HEK293 (cell line): ENCODE data around the gene STK11.

Experiments used
- CTCF ChIA-PET: fragments of 350-600 bp; formaldehyde crosslinking; extraction: SDS; loops from one replicate; lab custom pipeline; 2021; ENCODE audit warnings: antibody characterized with exemption; lab: Yijun Ruan, JAX
- POLR2A ChIA-PET: fragments of 300-600 bp; formaldehyde crosslinking; extraction: SDS; loops from one replicate; lab custom pipeline; 2020; ENCODE audit warnings: antibody characterized with exemption, inconsistent platforms; lab: Yijun Ruan, JAX
- H3K27ac ChIP-seq: fragments of 200-500 bp; sonication (Bioruptor generic); 2 replicates; pipeline ENCODE4 v1.5.1; 2014; ENCODE audit warnings: low read depth, low read length, control low read depth, inconsistent platforms; ENCODE audit errors: extremely low read depth
- H3K36me3 ChIP-seq, 2 experiments: fragments of 200-500 bp in 1 of 2; sonication (Bioruptor generic) in 1 of 2; 1 replicate in 1 of 2; 2 replicates in 1 of 2; pipeline ENCODE4 v1.5.1; 2014 to 2017; ENCODE audit warnings: inconsistent platforms in 2 of 2, low read length in 2 of 2; ENCODE audit not compliant: control insufficient read depth in 2 of 2, insufficient read depth in 1 of 2
- H3K4me1 ChIP-seq: fragments of 200-500 bp; sonication (Bioruptor generic); 2 replicates; pipeline ENCODE4 v1.5.1; 2014; ENCODE audit warnings: mild to moderate bottlenecking, low read length, inconsistent platforms; ENCODE audit not compliant: control insufficient read depth, insufficient read depth
- H3K4me3 ChIP-seq: 2 replicates; pipeline ENCODE4 v1.5.1; 2011; ENCODE audit warnings: low read depth, mild to moderate bottlenecking, control low read depth, low read length, moderate library complexity
- H3K9me3 ChIP-seq: fragments of 200-500 bp; sonication (Bioruptor generic); 2 replicates; pipeline ENCODE4 v1.5.1; 2014; ENCODE audit warnings: low read depth, low read length, inconsistent platforms; ENCODE audit not compliant: control insufficient read depth, insufficient read depth
- BCL11A ChIP-seq: fragments of 450-650 bp; formaldehyde crosslinking; IDR thresholded peaks from 2 replicates; pipeline ENCODE4 v1.5.1; 2016; ENCODE audit warnings: low read depth, missing biosample characterization, missing genetic modification characterization
- BCL11B ChIP-seq: fragments of 450-650 bp; formaldehyde crosslinking; IDR thresholded peaks from 2 replicates; pipeline ENCODE4 v1.5.1; 2016; ENCODE audit warnings: low read depth, missing biosample characterization, missing genetic modification characterization
- EGR2 ChIP-seq: fragments of 450-650 bp; formaldehyde crosslinking; IDR thresholded peaks from 2 replicates; pipeline ENCODE4 v1.5.1; 2016; ENCODE audit warnings: low read depth, missing biosample characterization, missing genetic modification characterization
- GLIS1 ChIP-seq: fragments of 450-650 bp; formaldehyde crosslinking; IDR thresholded peaks from 2 replicates; pipeline ENCODE4 v1.5.1; 2016; ENCODE audit warnings: missing biosample characterization, missing genetic modification characterization
- IKZF3 ChIP-seq: fragments of 450-650 bp; IDR thresholded peaks from 2 replicates; pipeline ENCODE4 v1.5.0; 2018; ENCODE audit warnings: missing biosample characterization, mild to moderate bottlenecking, missing genetic modification characterization, moderate library complexity
- KLF16 ChIP-seq: fragments of 450-650 bp; formaldehyde crosslinking; IDR thresholded peaks from 2 replicates; pipeline ENCODE4 v1.5.1; 2017; ENCODE audit warnings: missing biosample characterization, missing genetic modification characterization
- KLF7 ChIP-seq: fragments of 450-650 bp; formaldehyde crosslinking; IDR thresholded peaks from 2 replicates; pipeline ENCODE4 v1.5.1; 2016; ENCODE audit warnings: missing biosample characterization, missing genetic modification characterization, borderline replicate concordance
- KLF9 ChIP-seq: fragments of 450-650 bp; formaldehyde crosslinking; IDR thresholded peaks from 2 replicates; pipeline ENCODE4 v1.5.1; 2016; ENCODE audit warnings: missing biosample characterization, missing genetic modification characterization, low read depth
- OVOL3 ChIP-seq: fragments of 450-650 bp; formaldehyde crosslinking; IDR thresholded peaks from 2 replicates; pipeline ENCODE4 v1.5.1; 2016; ENCODE audit warnings: missing biosample characterization, missing genetic modification characterization
- PRDM10 ChIP-seq: fragments of 450-650 bp; formaldehyde crosslinking; IDR thresholded peaks from 2 replicates; pipeline ENCODE4 v1.5.1; 2016; ENCODE audit warnings: missing biosample characterization, missing genetic modification characterization
- REPIN1 ChIP-seq: fragments of 450-650 bp; formaldehyde crosslinking; IDR thresholded peaks from 2 replicates; pipeline ENCODE4 v1.5.1; 2017; ENCODE audit warnings: missing biosample characterization, missing genetic modification characterization, low read depth
- SP3 ChIP-seq: fragments of 450-650 bp; formaldehyde crosslinking; IDR thresholded peaks from 2 replicates; pipeline ENCODE4 v1.5.1; 2016; ENCODE audit warnings: missing biosample characterization, missing genetic modification characterization
- ZBTB20 ChIP-seq: fragments of 450-650 bp; formaldehyde crosslinking; IDR thresholded peaks from 2 replicates; pipeline ENCODE4 v1.5.1; 2016; ENCODE audit warnings: missing biosample characterization, missing genetic modification characterization
- ZEB2 ChIP-seq: fragments of 450-650 bp; formaldehyde crosslinking; IDR thresholded peaks from 2 replicates; pipeline ENCODE4 v1.5.1; 2016; ENCODE audit warnings: missing biosample characterization, missing genetic modification characterization
- ZFHX2 ChIP-seq: fragments of 450-650 bp; formaldehyde crosslinking; conservative IDR thresholded peaks from 2 replicates; pipeline ENCODE4 v1.5.1; 2016; ENCODE audit warnings: missing biosample characterization, missing genetic modification characterization
- ZNF248 ChIP-seq: fragments of 450-650 bp; formaldehyde crosslinking; IDR thresholded peaks from 2 replicates; pipeline ENCODE4 v1.5.1; 2017; ENCODE audit warnings: missing biosample characterization, missing genetic modification characterization
- ZNF394 ChIP-seq: fragments of 450-650 bp; formaldehyde crosslinking; IDR thresholded peaks from 2 replicates; pipeline ENCODE4 v1.5.1; 2016; ENCODE audit warnings: missing biosample characterization, missing genetic modification characterization, mild to moderate bottlenecking, moderate library complexity, borderline replicate concordance
- ZNF433 ChIP-seq: fragments of 450-650 bp; formaldehyde crosslinking; IDR thresholded peaks from 2 replicates; pipeline ENCODE4 v1.5.1; 2016; ENCODE audit warnings: missing biosample characterization, missing genetic modification characterization, low read depth
- ZNF555 ChIP-seq: fragments of 450-650 bp; formaldehyde crosslinking; conservative IDR thresholded peaks from 2 replicates; pipeline ENCODE4 v1.5.1; 2017; ENCODE audit warnings: missing biosample characterization, mild to moderate bottlenecking, missing genetic modification characterization, inconsistent platforms
- ZNF624 ChIP-seq: fragments of 450-650 bp; formaldehyde crosslinking; IDR thresholded peaks from 2 replicates; pipeline ENCODE4 v1.5.1; 2017; ENCODE audit warnings: missing biosample characterization, missing genetic modification characterization
- ZNF654 ChIP-seq: fragments of 450-650 bp; formaldehyde crosslinking; IDR thresholded peaks from 2 replicates; pipeline ENCODE4 v1.5.1; 2016; ENCODE audit warnings: low read depth, missing biosample characterization, missing genetic modification characterization
- ZNF677 ChIP-seq: fragments of 450-650 bp; IDR thresholded peaks from 2 replicates; pipeline ENCODE4 v1.5.0; 2018; ENCODE audit warnings: missing biosample characterization, mild to moderate bottlenecking, missing genetic modification characterization, moderate library complexity
- ZNF692 ChIP-seq: fragments of 450-650 bp; formaldehyde crosslinking; IDR thresholded peaks from 2 replicates; pipeline ENCODE4 v1.5.1; 2016; ENCODE audit warnings: missing biosample characterization, missing genetic modification characterization
- ZNF701 ChIP-seq: fragments of 450-650 bp; formaldehyde crosslinking; IDR thresholded peaks from 2 replicates; pipeline ENCODE4 v1.5.1; 2016; ENCODE audit warnings: missing biosample characterization, missing genetic modification characterization
- ZNF785 ChIP-seq: fragments of 450-650 bp; formaldehyde crosslinking; IDR thresholded peaks from 2 replicates; pipeline ENCODE4 v1.5.1; 2016; ENCODE audit warnings: missing biosample characterization, missing genetic modification characterization
- ZNF791 ChIP-seq: fragments of 450-650 bp; formaldehyde crosslinking; IDR thresholded peaks from 2 replicates; pipeline ENCODE4 v1.5.1; 2016; ENCODE audit warnings: missing biosample characterization, missing genetic modification characterization
- ZNF843 ChIP-seq: fragments of 450-650 bp; formaldehyde crosslinking; IDR thresholded peaks from 2 replicates; pipeline ENCODE4 v1.5.1; 2016; ENCODE audit warnings: missing biosample characterization, missing genetic modification characterization
- TF ChIP-seq, protein P1 (sequence below): fragments of 450-650 bp; formaldehyde crosslinking; IDR thresholded peaks from 2 replicates; pipeline ENCODE4 v1.5.1; 2016; ENCODE audit warnings: missing biosample characterization, missing genetic modification characterization

Gene STK11

GRCh38 chr19:1259206-1259875 lies 53.8 kb downstream of the STK11 start (continued):
- TF ChIP-seq, protein P1, sequence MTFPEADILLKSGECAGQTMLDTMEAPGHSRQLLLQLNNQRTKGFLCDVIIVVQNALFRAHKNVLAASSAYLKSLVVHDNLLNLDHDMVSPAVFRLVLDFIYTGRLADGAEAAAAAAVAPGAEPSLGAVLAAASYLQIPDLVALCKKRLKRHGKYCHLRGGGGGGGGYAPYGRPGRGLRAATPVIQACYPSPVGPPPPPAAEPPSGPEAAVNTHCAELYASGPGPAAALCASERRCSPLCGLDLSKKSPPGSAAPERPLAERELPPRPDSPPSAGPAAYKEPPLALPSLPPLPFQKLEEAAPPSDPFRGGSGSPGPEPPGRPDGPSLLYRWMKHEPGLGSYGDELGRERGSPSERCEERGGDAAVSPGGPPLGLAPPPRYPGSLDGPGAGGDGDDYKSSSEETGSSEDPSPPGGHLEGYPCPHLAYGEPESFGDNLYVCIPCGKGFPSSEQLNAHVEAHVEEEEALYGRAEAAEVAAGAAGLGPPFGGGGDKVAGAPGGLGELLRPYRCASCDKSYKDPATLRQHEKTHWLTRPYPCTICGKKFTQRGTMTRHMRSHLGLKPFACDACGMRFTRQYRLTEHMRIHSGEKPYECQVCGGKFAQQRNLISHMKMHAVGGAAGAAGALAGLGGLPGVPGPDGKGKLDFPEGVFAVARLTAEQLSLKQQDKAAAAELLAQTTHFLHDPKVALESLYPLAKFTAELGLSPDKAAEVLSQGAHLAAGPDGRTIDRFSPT = peak; percentile 90
- TF ChIP-seq SP3 (tag by site-specific recombination) (peak; percentile 75), KLF7 (peak; percentile 46; the same call in 1 of the 2 replicates), ZNF843 (tag by site-specific recombination) (peak; percentile 51), IKZF3 (tag by site-specific recombination) (peak; percentile 10; the same call in 1 of the 2 replicates), ZEB2 (tag by site-specific recombination) (0 out of 2 replicates have a peak, but pooled peaks have one; percentile 67), ZFHX2 (peak; percentile 82), ZNF555 (tag by site-specific recombination) (no peak), ZBTB20 (tag by site-specific recombination) (peak; percentile 49; the same call in 1 of the 2 replicates), ZNF394 (tag by site-specific recombination) (peak; percentile 73; the same call in 1 of the 2 replicates), ZNF248 (tag by site-specific recombination) (no peak), REPIN1 (tag by site-specific recombination) (0 out of 2 replicates have a peak, but pooled peaks have one; percentile 40), KLF9 (peak; percentile 95), ZNF791 (tag by site-specific recombination) (no peak), EGR2 (peak; percentile 79), BCL11B (peak; percentile 19; the same call in 1 of the 2 replicates), ZNF785 (tag by site-specific recombination) (no peak), ZNF701 (tag by site-specific recombination) (no peak), GLIS1 (tag by site-specific recombination) (peak; percentile 94)

DNA sequence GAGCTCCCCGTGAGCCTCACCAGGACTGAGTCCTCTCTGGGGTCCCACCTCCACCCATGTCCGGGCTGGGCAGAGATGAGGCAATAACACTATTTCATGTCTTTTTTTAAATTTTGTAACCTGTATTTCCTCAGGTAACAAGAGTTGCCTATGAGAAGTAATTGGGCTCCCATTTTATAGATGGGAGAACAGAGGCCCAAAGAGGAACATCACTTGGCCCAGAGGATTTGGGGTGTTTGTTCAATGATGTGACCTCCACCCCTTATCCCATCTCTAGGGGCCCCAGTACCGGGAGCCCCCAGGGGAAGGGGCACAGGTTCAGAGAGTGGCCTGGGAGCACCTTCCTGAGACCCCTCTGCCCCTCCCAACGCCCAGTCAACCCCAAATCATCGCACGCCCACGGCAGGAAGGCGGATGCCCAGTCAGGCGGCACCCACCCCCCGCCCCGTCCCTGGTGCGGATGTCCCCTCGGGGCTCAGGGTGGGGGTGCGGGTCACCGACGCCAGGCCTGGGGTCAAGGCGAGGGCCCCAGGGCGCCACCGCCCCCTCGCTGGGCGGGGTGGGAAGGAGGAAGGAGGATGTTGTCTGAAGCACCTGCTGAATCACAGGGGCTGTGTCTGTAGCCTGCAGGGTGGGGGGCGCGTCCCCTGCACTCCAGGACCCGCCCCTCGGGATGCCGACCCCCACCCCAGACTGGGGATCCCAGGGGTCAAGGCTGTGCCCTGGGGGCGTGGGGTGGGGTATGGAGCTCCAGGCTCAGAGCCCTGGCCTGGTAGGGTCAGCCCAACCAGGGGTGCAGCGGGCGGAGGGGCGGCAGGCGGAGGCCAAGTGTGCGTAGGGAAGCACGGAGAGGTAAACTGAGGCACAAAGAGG lies 54.5 kb downstream of the STK11 start:
- Histone ChIP-seq H3K36me3 (peaks cover 21 to 30% of the 10 kb centered on the region in 2 experiments), H3K4me3 (peak overlapping the region; percentile 26), H3K9me3 (no peaks in the 10 kb centered on the region), H3K27ac (peak overlapping the region; percentile 63), H3K4me1 (peaks cover 23% of the 10 kb centered on the region)
- ChIA-PET POLR2A (interaction anchor here (0.6 to 10.8 kb wide), 7 partner anchors 6 to 400 kb away, joined by 3 to 407 read pairs (median 4); partner anchors contain the start of genes ATP5F1D, CIRBP and FAM174C), CTCF (interaction anchor here (11.3 kb wide), 1 partner anchor 15 kb away, joined by 299 read pairs; no protein-coding TSS in a partner anchor)
- TF ChIP-seq BCL11A (tag by site-specific recombination) (peak; percentile 82; the same call in 1 of the 2 replicates), ZNF654 (tag by site-specific recombination) (no peak), ZNF624 (no peak), ZFHX2 (peak; percentile 93), ZNF677 (no peak), PRDM10 (tag by site-specific recombination) (peak; percentile 96; the same call in 1 of the 2 replicates), OVOL3 (no peak), ZNF692 (tag by site-specific recombination) (no peak), KLF16 (tag by site-specific recombination) (no peak), ZNF433 (tag by site-specific recombination) (no peak)
